ENCODE measurements around the gene KIF4A.

DNA sequence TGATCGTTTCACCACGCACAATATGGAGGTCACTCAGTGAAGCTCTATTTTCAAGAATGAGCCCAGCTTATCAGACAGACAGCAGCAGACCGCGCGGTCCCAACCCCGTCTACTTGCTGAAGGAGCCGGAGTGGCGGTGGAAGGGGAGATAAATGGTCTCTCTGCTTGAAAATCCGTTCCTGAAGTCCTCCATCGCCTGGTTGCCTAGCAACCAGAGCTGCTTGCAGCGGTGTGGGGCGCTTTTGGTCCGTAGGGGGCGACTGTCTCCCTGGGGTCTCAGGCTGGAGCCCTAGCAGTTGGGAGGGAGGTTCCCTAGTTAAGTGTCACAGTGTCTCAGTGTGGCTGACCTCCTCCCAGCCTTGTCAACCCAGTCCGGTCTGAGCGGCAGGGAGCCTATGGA is 146.4 kb downstream of the KIF4A start:
- TF ChIP-seq, protein P1, sequence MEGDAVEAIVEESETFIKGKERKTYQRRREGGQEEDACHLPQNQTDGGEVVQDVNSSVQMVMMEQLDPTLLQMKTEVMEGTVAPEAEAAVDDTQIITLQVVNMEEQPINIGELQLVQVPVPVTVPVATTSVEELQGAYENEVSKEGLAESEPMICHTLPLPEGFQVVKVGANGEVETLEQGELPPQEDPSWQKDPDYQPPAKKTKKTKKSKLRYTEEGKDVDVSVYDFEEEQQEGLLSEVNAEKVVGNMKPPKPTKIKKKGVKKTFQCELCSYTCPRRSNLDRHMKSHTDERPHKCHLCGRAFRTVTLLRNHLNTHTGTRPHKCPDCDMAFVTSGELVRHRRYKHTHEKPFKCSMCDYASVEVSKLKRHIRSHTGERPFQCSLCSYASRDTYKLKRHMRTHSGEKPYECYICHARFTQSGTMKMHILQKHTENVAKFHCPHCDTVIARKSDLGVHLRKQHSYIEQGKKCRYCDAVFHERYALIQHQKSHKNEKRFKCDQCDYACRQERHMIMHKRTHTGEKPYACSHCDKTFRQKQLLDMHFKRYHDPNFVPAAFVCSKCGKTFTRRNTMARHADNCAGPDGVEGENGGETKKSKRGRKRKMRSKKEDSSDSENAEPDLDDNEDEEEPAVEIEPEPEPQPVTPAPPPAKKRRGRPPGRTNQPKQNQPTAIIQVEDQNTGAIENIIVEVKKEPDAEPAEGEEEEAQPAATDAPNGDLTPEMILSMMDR (IDR thresholded peaks at IDR 0.05), result no peak
- TF ChIP-seq POLR2A (IDR thresholded peaks at IDR 0.05), result no peak
